Prostate gland (tissue), 2 donors: ENCODE measurements around the gene ELP6. TPM values are rescaled to one million over a fixed set of nuclear protein-coding genes. Genes with fewer than 3 reads are reported as not detected.

ENCODE experiments used
- DNase-seq: peaks from one replicate; pipeline ENCODE4 v3.0.0-alpha.2; 2019; ENCODE audit warnings: low spot score
- H3K27ac ChIP-seq, 2 donors: fragments of 200-600 bp; sonication (generic); 2 replicates each; pipeline ENCODE4 v1.5.1; 2017 to 2019
- H3K27me3 ChIP-seq: fragments of 200-600 bp; sonication (generic); replicated peaks from 2 replicates; pipeline ENCODE4 v1.5.1; 2019; ENCODE audit not compliant: insufficient read depth
- H3K36me3 ChIP-seq, 2 donors: fragments of 200-600 bp; sonication (generic); 1 replicate in 1 of 2; 2 replicates in 1 of 2; pipeline versions ENCODE4 v1.5.1 to v1.8.1; 2017 to 2019
- H3K4me1 ChIP-seq: fragments of 200-600 bp; sonication (generic); replicated peaks from 2 replicates; pipeline ENCODE4 v1.5.1; 2019
- H3K4me3 ChIP-seq, 2 donors: fragments of 200-600 bp; sonication (generic); 2 replicates each; pipeline ENCODE4 v1.5.1; 2017 to 2019
- H3K9me3 ChIP-seq: fragments of 200-600 bp; sonication (generic); 2 replicates; pipeline ENCODE4 v1.5.1; 2017
- POLR2A ChIP-seq: fragments of 450-650 bp; IDR thresholded peaks from one replicate; pipeline ENCODE4 v1.6.1; 2016; ENCODE audit warnings: antibody characterized with exemption, mild to moderate bottlenecking
- POLR2AphosphoS5 ChIP-seq: sonication (generic); formaldehyde crosslinking; IDR thresholded peaks from one replicate; pipeline ENCODE4 v1.6.1; 2017; ENCODE audit warnings: antibody characterized with exemption
- WGBS: methylation state at CpG from one replicate; pipeline ENCODE4 v1.1.5; 2018; 5-methylcytosine and 5-hydroxymethylcytosine counted together
- intact Hi-C: fragments of 100-400 bp; cut with DNase I; formaldehyde crosslinking; loops from one replicate; pipeline ENCODE4 v1.14.2; 2022
- total RNA-seq, 2 donors: library from RNA; depleted of rRNA; stranded (reverse); fragments of >200 nt; gene quantifications; one replicate each; pipeline ENCODE4 v1.1.0, GENCODE V29; 2016
- TF ChIP-seq, protein P1 (sequence below), 4 experiments: fragments of 200-600 bp in 2 of 4; fragments of 450-650 bp in 2 of 4; sonication (generic) in 2 of 4; IDR thresholded peaks; 1 replicate in 3 of 4; 2 replicates in 1 of 4; pipeline ENCODE4 v1.5.1; 2016 to 2019; ENCODE audit warnings: antibody characterized with exemption in 4 of 4, mild to moderate bottlenecking in 2 of 4, moderate library complexity in 2 of 4

The ELP6 gene
- total RNA-seq, 2 donors from 2014 or later = 34.7 to 45.8 TPM

DNA sequence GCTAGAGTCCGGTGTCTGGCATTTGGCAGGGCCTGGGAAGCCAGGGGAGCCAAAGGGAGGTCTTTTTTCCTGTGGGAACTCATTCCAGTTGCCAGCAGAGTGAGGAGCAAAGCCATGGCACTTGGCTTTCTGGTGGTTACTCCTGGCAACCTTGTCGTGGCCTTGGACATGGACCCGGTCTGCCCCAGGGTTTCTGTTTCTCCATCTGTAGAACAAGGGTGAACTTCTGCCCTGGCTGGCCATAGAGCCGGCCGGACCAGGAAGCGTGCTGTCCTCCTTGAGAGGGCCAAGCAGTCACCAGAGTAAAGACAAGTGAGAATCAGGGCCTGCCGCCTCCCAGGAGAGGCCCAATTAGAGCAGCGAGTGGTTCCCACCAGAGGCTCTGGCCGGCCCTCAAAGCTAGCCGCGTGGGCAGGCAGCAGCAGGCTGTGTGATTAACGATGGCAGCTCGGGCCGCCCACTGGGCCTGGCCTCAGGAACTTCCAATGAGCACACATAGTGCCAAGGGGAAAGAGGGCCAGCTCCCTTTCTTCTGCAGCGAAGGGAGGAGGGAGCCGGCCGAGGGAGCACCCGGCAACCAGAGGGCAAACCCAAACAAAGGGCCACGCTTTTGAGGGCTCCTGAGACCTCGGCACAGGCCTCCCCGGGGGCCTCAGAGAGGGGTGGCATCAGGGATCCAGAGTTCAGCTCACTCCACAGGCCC is 29.1 kb upstream of the ELP6 start:
- Histone ChIP-seq H3K36me3 (no peaks in the 10 kb centered on the region), H3K27ac (no peak overlapping the region), H3K27me3 (no peaks in the 10 kb centered on the region), H3K4me3 (no peak overlapping the region), H3K4me1 (no peaks in the 10 kb centered on the region), H3K9me3 (no peaks in the 10 kb centered on the region)
- WGBS = 22% methylated on average over 21 of the region's 21 CpGs
- intact Hi-C loops = no loop called here
- no peak for DNase-seq
- TF ChIP-seq POLR2A (no peak), POLR2AphosphoS5 (no peak)
- TF ChIP-seq, protein P1, sequence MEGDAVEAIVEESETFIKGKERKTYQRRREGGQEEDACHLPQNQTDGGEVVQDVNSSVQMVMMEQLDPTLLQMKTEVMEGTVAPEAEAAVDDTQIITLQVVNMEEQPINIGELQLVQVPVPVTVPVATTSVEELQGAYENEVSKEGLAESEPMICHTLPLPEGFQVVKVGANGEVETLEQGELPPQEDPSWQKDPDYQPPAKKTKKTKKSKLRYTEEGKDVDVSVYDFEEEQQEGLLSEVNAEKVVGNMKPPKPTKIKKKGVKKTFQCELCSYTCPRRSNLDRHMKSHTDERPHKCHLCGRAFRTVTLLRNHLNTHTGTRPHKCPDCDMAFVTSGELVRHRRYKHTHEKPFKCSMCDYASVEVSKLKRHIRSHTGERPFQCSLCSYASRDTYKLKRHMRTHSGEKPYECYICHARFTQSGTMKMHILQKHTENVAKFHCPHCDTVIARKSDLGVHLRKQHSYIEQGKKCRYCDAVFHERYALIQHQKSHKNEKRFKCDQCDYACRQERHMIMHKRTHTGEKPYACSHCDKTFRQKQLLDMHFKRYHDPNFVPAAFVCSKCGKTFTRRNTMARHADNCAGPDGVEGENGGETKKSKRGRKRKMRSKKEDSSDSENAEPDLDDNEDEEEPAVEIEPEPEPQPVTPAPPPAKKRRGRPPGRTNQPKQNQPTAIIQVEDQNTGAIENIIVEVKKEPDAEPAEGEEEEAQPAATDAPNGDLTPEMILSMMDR (IDR thresholded peaks at IDR 0.05) = no peak

DNA sequence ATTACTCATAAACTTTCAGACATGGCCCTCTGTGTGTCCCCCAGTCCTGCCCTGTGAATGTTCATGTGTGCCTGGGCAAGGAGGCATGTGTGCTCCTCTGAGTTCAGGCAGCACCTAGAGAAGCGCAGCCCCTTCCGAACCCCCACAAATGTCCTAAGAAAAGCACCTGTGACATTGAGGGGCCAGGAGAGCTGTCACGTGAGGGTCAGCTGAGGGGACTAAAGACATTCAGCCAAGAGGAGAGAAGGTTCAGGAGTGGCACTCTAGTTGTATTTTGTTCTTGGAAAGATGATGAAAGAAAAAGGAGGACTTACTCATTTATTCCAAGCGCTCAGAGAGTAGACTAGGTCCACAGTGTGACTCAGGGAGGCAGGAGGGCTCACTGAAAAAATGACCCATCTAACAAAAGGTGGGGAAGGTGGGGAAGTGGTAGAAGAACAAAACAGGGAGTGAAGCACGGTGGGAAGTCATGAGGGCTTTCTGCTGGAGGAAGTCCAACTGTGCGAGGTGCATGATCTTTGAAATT is 28.1 kb upstream of the ELP6 start:
- WGBS = 69% methylated on average over 6 of the region's 6 CpGs
- intact Hi-C loops = no loop called here
- H3K4me1 ChIP-seq = no peaks in the 10 kb centered on the region
- H3K4me3 ChIP-seq = no peak overlapping the region
- no peaks in the 10 kb centered on the region for H3K9me3 ChIP-seq
- no peak for DNase-seq
- H3K27ac ChIP-seq = no peak overlapping the region
- H3K27me3 ChIP-seq = no peaks in the 10 kb centered on the region
- TF ChIP-seq POLR2A = no peak
- TF ChIP-seq, protein P1 (IDR thresholded peaks at IDR 0.05) = no peak
- no peak for TF ChIP-seq POLR2AphosphoS5
- H3K36me3 ChIP-seq = no peaks in the 10 kb centered on the region

DNA sequence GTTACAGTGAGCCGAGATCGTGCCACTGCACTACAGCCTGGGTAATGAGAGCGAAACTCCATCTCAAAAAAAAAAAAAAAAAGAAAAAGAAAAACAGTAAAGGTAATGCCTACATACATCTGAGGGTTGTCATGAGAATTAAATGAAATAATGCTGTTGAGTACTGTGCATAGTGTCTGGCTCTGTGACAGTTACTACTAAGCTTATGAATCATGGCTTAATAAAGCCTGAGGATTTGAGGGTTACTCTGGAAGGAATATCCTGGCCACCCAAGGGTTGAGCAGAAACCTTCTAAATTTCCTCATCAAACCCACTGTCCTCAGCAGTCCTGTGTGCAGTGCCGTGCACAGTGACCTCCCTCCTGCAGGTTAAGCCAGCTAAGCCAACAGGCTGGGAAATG is 26.8 kb upstream of the ELP6 start:
- Histone ChIP-seq H3K9me3 (no peaks in the 10 kb centered on the region), H3K4me3 (no peak overlapping the region), H3K4me1 (no peaks in the 10 kb centered on the region), H3K27ac (no peak overlapping the region), H3K27me3 (no peaks in the 10 kb centered on the region), H3K36me3 (no peaks in the 10 kb centered on the region)
- intact Hi-C loops = no loop called here
- DNase-seq = no peak
- TF ChIP-seq, protein P1 (IDR thresholded peaks at IDR 0.05) = no peak
- TF ChIP-seq POLR2A = no peak
- no peak for TF ChIP-seq POLR2AphosphoS5
- 100% methylated on average over 4 of the region's 4 CpGs for WGBS

DNA sequence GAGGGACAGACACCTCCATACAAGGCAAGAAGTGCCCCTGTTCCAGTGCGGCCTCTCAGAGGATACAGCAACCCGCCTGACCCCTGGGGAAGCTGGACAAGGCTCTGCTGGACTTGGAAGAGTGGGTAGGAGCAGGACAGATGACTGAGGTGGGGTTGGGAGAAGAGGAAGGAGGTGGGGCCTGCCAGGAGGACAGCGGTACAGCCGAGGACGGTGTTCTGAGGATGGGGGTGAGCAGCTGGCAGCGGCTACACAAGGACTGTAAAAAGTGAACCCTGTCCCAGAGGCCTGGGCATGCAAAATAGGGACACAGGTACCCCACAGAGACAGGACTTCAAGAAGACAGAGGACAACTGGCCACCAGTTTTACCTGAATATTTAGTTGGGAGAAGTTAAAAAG is 23.5 kb upstream of the ELP6 start:
- Histone ChIP-seq H3K9me3 (no peaks in the 10 kb centered on the region), H3K27ac (no peak overlapping the region), H3K36me3 (no peaks in the 10 kb centered on the region), H3K27me3 (no peaks in the 10 kb centered on the region), H3K4me1 (no peaks in the 10 kb centered on the region), H3K4me3 (no peak overlapping the region)
- 70% methylated on average over 6 of the region's 6 CpGs for WGBS
- intact Hi-C loops = no loop called here
- DNase-seq = no peak
- TF ChIP-seq, protein P1 (IDR thresholded peaks at IDR 0.05) = no peak
- no peak for TF ChIP-seq POLR2A
- TF ChIP-seq POLR2AphosphoS5 = no peak
